Posterior vena cava (tissue), 2 donors: ENCODE measurements around the gene SHANK3. TPM values are rescaled to one million over a fixed set of nuclear protein-coding genes. Genes with fewer than 3 reads are reported as not detected.

ENCODE experiments used
- DNase-seq: peaks from one replicate; pipeline ENCODE4 v3.0.0-alpha.2; 2020; ENCODE audit warnings: low spot score
- intact Hi-C, 2 donors: fragments of 100-400 bp; cut with DNase I; formaldehyde crosslinking; loops; one replicate each; pipeline versions ENCODE4 v1.14.1 to v1.14.2; 2022 to 2023
- total RNA-seq, 2 donors: library from RNA; stranded (reverse); fragmentation: NEBNext Ultra II Directional; extraction: Animal tissue kit (Norgen Biotek cat#: 25700); gene quantifications; one replicate each; pipeline ENCODE4 v1.2.1, GENCODE V29; 2021
- donor health status: DM: yes; HTN: yes; CAD: no.
- donor health status: DM: yes; HTN: yes; CAD: no.

The SHANK3 gene
- total RNA-seq, 2 donors from 2014 or later = 24.2 to 34.4 TPM

DNA sequence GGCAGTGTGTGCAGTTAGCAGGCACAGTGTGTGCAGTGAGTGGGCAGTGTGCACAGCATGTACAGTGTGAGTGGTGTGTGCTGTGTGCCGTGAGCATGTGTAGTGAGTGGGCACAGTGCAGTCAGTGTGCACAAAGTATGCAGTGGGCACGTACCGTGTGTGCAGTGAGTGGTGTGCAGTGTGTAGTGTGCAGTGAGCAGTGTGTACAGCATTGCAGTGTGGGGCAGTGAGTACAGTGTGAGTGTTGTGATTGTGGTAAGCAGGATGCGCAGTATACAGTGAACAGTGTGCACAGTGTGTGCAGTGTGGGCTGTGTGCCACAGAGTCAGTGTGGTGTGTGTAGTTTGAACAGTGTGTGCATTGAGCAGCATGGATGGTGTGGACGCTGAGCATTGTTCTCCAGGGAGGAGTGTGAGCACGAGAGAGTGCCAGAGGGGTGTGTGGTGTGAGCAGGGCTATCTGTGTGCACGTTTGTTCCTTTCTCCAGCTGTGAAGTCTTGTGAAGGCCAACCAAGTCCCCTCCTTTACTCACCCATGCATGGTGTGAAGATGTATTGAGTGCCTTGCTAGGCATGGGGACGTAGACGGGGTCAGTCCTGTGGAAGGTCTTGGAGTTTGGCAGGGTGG is 3.0 kb downstream of the SHANK3 start:
- peak; percentile 61 for DNase-seq
- intact Hi-C loops = no loop called here

DNA sequence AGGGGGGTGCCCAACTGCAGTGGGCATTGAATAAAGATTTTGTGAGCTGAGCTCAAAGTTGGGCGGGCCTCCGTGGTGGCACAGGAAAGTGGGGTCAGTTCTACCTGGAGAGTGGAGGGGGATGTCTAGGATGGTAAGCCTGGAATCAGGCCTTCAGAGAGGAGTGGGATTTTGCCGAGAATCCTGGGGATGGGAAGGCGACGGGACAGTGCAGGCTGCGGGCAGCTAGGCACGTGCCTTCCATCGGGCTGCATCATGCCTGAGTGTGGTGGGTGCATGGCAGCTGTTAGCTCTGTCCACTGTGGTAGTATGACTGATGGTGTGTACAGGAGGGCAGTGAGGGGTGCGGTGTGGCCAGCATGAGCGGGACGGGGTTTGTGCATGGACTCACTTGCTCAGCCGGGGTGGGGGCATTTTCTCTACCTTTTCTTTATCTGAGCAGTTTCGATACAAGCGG is 3.6 kb downstream of the SHANK3 start:
- intact Hi-C loops = no loop called here
- peak; percentile 57 for DNase-seq

DNA sequence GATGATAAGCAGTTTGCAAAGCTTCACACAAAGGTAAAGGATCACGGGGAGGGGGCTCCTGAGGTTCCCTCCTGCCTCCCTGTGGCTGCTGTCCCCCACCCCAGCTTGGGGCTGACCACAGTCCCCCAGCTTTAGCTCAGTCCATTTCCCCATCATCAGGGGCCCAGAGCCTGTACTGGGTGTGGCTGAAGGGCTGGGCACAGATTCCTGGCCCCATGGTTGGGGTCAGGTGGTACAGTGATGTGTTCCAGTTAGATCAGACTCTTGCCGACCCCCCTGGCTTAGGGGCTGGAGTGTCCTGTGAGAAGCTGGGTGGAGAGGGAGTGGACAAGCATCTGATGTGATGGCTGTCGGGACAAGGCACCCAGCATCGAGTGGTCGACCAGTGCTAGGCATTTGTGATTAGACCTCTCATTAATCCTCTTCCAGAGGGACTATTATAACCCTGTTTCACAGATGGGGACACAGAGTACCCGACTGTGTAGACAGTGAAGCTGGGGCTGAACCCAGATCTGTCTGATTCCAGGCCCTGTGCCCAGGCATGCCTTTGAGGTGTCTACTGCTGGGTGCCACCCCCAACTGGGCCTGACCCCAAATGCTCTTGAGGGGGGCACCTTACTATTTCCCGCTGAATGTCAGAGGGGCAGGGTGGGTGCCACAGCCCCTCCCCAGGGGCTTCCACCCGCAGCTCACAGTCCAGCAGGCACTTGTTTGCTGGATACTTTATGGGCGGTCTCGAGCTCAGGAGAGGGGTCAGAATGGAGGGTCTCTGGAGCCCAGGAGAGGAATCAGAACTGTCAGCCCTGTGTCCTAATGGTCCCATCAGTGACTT is 4.3 kb downstream of the SHANK3 start:
- peak; percentile 62 for DNase-seq
- intact Hi-C loops = no loop called here

DNA sequence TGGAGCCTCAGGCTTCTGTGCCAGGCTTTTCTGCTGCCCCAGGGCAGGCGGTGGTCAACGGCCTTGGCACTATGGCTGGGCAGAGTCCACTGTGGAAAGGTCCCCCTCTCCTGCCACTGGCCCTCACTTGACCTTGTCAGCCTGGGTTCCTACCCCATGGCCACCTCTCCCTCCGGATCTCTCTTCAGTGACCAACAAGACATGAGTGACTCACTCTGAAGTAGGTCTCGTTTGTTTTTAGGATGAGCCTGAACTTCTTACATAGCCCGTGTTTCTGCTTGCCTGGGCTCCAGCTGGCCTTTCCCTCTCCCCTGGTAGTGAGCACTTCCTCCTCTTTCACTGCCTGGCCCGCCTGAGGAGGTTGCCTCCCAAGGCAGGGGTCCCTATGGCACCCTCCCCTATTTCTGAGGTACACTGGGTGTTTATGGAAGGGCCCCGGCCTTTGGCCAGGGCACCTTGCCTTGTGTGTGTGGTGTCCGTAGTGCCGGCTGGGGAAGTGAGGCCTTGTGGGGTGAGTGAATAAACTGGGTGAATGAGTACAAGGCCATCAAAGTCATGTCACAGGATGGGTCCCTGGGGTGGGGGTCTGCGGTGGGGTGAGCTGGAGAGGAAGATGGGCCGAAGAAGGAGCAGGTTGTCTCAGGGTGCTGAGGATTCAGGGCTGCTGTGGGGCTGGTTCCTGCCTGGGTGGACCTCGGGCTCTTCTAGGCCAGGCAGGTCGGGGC is 5.0 kb downstream of the SHANK3 start:
- DNase-seq = peak; percentile 58
- intact Hi-C loops = no loop called here

DNA sequence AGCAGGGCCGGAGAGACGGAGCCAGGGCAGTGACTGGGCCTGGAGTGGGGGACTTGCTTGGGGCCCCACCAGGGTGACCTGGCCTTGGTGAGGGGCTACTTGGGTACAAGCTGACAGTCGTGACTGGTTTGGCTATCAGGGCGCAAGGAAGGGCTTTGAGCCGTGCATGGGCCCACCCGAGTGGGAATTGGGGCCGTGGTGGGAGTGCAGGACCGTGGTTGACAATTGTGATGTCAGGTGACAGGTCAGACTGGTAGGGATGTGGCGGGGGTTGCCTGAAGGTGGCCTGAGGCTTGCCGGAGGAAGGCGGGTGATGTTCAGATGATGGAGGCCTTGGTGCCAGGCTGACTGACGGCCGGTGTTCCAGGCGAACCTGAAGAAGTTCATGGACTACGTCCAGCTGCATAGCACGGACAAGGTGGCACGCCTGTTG is 5.6 kb downstream of the SHANK3 start:
- intact Hi-C loops = no loop called here
- peak; percentile 68 for DNase-seq

DNA sequence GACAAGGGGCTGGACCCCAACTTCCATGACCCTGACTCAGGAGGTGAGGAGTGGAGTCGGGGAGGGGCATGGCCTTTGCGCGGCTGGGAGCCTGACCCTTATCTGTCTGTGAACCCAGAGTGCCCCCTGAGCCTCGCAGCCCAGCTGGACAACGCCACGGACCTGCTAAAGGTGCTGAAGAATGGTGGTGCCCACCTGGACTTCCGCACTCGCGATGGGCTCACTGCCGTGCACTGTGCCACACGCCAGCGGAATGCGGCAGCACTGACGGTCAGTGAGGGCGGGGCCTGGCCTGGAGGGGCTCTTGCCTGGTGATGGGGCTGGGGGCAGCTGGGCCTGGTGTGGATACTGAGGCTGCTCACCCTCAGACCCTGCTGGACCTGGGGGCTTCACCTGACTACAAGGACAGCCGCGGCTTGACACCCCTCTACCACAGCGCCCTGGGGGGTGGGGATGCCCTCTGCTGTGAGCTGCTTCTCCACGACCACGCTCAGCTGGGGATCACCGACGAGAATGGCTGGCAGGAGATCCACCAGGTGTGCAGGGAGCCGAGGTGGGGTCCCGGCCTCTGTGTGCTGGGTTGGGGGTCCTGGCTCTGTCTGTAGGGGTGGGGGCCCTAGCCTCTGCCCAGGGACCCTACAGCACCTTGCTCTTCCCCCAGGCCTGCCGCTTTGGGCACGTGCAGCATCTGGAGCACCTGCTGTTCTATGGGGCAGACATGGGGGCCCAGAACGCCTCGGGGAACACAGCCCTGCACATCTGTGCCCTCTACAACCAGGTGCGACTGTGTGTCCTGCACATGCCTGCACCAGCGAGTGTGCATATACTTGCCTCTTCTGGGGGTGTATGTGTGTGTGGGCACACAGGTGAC is 6.3 kb downstream of the SHANK3 start:
- intact Hi-C loops = no loop called here
- peak; percentile 74 for DNase-seq

DNA sequence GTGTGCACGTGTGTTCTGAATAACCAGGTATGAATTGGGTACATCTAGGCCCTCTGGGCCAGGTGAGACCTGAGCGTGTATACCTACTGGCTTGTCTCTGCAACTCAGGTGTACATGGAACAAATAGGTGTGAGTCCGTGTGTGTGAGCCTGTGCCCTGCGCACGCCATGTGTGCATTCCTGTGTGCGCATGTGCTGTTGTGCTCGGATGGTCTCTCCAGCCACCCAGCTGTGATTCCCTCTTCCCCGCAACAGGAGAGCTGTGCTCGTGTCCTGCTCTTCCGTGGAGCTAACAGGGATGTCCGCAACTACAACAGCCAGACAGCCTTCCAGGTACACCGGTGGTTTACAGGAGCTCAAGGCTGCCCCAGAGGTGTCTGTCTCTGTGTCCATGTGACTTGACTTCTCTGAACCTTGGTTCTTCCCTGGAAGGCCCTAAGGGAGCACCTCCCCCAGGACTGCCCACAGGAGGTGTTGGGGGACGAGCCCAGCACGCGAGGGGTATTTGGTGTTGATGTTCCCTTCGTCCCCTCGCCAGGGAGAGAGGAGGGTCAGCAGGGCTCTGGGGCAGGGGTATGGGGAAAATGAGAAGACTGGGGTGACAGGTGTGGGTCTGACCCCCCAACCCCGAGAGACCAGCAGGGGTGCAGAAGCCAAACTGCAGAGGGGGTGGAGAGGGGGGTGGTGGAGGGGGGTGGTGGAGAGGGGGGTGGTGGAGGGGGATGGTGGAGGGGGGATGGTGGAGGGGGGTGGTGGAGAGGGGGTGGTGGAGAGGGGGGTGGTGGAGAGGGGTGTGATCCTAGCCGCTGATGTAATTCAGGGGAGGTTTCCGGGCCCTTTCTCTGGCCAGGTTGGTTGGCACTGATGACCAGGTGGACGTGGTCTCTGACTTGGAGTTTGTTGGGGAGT is 10.7 kb downstream of the SHANK3 start:
- peak; percentile 46 for DNase-seq
- intact Hi-C loops = no loop called here

DNA sequence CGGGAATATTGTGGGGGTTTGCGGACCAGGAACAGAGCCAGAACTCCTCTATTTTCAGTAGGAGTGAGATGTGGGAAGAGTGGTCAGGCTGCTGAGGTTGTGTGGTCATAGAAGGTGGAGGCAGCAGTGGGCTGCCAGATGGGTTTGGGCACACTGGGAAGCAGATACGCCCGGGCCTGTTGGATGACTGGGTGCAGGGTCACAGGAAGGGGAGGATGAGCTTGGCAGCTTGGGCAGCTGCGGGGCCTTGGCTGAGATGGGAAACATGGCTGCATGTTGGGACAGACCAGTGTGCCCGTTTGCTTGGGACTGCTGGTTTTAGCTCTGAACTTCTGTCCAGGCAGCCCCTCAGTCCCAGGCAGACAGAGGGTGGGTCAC is 11.4 kb downstream of the SHANK3 start:
- peak; percentile 63 for DNase-seq
- intact Hi-C loops = no loop called here

DNA sequence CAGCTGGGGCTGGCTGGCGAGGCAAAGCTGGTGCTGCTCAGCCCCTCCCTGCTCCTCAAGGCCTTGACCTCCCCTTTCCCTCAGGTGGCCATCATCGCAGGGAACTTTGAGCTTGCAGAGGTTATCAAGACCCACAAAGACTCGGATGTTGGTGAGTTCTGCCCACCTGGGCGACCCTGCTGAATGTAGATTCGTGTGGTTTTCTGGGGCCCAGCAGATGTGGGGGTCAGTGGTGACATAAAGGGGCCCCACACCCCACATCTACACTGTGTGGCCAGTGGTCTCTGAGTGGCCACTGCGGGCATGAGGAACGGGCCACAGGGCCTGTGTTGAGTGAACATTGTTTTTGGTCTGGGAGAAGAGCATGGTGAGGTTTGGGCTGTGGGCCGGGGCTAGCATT is 11.9 kb downstream of the SHANK3 start:
- intact Hi-C loops = no loop called here
- no peak for DNase-seq

DNA sequence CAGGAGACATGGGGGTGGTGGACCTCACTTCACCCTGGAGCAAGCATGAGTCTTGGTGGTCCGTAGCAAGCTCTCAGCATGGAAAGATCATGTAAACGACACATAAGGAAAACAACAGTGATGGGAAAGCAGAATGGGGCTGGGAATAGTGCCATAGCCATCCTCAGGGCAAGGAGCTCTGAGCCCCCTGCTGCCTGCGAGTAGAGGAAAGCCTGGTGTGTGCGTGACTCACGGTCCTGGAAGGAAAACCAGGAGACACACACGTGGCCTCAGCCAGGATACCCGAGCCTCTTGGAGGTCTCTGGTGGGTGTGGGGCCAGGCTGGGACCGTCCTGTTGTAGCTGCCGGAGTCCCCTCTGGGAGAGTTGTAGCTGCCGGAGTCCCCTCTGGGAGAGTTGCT is 12.4 kb downstream of the SHANK3 start:
- DNase-seq = peak; percentile 72
- intact Hi-C loops = no loop called here

DNA sequence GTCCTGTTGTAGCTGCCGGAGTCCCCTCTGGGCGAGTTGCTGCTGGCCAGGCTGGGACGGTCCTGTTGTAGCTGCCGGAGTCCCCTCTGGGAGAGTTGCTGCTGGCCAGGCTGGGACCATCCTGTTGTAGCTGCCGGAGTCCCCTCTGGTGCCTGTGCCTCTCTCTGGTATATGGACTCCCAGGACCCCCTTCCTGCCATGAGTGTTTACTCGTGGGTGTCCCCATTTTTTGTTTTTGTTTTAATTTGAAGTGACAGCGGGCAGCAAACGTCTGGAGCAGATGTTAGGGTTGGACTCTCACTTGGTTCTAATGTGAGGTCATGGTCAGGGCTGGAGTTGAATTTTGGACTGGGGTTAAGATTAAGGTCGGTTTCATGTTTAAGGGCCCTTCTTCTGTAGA is 14.2 kb downstream of the SHANK3 start:
- intact Hi-C loops = no loop called here
- DNase-seq = no peak

DNA sequence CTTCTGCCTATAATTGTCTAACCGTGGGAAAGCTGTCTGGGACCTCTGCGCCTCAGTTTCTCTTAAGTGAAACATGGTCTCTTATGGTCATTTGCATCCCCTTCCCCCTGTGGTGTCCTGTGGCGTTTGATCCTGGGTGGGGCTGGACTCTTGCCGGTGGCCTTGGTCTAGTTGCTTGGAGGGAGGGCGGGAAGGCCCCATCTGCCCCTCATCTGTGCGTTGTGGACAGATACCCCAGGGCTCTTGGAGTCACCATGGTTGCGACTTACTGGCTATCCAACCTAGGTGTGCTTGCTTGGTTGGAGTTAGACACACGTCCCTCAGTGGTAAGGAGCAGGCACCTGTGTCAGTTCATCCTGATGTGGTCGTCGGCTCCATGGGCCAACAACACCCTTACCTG is 15.2 kb downstream of the SHANK3 start:
- intact Hi-C loops = no loop called here
- DNase-seq = no peak

DNA sequence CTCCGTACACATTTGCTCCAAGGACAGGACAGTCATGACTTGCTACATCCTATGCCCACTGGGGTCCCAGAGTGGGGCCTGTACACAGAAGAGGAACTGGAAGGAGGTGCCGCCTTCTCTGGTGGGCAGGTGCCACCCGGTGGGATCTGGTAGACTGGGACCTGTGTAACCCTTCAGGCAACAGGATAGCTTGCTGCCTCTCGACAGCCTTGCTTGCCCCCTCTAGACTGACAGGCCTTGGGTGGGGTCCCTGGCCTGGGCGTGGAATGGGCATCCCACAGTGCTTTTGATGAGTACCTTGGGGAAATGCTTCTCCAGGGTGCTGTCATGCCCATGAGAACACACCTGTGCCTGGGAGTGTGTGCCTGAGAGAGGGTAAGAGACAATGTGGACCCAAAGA is 15.8 kb downstream of the SHANK3 start:
- intact Hi-C loops = no loop called here
- DNase-seq = peak; percentile 58

DNA sequence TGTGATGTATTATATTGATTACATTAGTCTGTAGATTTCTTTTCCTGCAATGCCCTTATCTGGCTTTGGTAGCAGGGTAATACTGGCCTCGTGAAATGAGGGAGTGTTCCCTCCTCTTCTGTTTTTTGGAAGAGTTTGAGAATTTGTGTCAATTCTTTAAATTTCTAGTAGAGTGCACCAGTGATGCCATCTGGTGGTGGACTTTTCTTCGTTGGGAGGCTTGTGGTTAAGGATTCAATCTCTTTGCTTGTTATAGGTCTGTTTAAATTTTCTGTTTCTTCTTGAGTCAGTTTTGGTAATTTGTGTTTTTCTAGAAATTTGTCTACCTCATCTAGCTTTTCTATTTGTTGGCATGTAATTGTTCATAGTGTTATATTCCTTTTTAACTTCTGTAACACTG is 18.9 kb downstream of the SHANK3 start:
- intact Hi-C loops = no loop called here
- DNase-seq = no peak

DNA sequence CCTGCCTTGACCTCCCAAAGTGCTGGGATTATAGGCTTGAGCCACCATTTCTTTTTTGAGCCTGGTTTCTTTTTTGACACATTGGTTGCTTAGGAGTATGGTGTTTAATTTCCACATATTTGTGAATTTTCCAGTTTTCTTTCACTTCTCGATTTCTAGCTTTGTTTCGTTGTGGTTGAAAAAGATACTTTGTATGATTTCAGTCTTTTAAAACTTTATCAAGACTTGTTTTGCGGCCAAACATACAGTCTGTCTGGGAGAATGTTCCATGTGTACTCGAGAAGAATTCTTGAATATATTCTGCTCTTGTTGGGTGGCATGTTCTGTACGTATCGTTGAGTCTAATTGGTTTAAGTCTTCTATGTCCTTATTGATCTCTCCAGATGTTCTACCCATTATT is 20.8 kb downstream of the SHANK3 start:
- intact Hi-C loops = no loop called here
- DNase-seq = no peak

DNA sequence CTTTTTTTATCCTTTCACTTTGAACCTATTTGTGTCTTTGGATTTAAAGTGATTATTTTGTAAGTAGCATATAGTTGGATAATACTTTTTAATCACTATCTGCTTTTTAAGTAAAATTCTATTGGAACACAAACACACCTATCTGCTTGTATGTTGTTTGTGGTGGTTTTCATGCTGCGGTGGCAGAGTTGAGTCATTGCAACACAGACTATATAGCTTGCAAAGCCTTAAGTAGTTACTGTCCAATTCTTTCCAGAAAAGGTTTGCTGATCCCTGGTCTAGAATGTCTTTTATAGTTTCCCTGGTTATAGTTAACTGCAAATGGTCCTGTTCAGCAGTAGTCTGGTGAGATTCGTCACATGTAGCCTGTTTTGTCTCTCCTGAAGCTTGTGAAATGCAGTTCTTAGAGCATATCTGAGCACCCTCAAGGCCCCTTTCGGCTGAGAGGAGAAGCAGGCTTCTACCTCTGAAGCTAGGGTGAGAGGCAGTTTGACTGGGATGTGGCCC is 21.5 kb downstream of the SHANK3 start:
- intact Hi-C loops = loop anchor here in 1 of 2 donors (1.0 kb wide), 1 partner anchor 16 kb away; no protein-coding TSS in a partner anchor
- DNase-seq = no peak

DNA sequence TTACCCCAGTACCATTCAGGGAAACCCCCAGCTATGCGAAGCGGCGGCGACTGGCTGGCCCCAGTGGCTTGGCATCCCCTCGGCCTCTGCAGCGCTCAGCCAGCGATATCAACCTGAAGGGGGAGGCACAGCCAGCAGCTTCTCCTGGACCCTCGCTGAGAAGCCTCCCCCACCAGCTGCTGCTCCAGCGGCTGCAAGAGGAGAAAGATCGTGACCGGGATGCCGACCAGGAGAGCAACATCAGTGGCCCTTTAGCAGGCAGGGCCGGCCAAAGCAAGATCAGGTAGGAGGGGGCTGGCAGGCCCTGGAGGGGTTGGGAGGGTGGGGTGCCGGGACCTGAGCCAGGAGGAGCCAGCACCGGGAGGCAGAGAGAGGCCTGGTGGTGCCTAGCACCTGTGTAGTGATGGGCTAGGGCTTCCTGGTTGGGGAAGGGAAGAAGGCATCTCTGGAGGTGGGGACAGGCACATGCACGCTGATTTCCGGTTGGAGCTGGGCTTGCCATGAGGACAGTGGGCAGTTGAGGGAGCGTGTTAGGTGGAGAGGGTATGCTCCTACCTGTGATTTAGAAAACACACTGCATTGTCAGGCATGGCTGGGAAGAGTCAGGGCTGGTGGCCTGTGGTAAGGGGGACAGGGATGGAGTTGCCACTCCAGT is 22.3 kb downstream of the SHANK3 start:
- DNase-seq = peak; percentile 66
- intact Hi-C loops = loop anchor here in 1 of 2 donors (1.0 kb wide), 1 partner anchor 15 kb away; no protein-coding TSS in a partner anchor
